Brain microvascular endothelial cell (primary cell): ENCODE results near the gene IFNA4.
"Not testable (repeated sequence)": the region's sequence is repeated elsewhere in the genome, so short reads cannot be mapped to it uniquely, and the experiment has no call there.

Source experiments
- DNase-seq: peaks from one replicate; pipeline ENCODE4 v3.0.0-alpha.2; 2020
- H3K27ac ChIP-seq: fragments of 250-450 bp; sonication (Bioruptor Pico); 2 replicates; pipeline ENCODE4 v1.5.1; 2020; ENCODE audit warnings: mild to moderate bottlenecking, moderate library complexity
- H3K27me3 ChIP-seq: fragments of 250-450 bp; sonication (Bioruptor Pico); replicated peaks from 2 replicates; pipeline ENCODE4 v1.5.1; 2020; ENCODE audit warnings: mild to moderate bottlenecking
- H3K36me3 ChIP-seq: fragments of 250-450 bp; sonication (Bioruptor Pico); replicated peaks from 2 replicates; pipeline ENCODE4 v1.5.1; 2020; ENCODE audit warnings: mild to moderate bottlenecking
- H3K4me3 ChIP-seq: 2 replicates; pipeline ENCODE4 v1.5.1; 2011; ENCODE audit warnings: low read depth, mild to moderate bottlenecking, control low read depth, low read length, moderate library complexity
- in situ Hi-C: cut with HindIII; loops from 2 replicates; pipeline ENCODE4 v1.10.0; 2017; ENCODE audit warnings: low sequenced_read_pairs, low pct_ligation_motif_present
- TF ChIP-seq, protein P1 (sequence below): IDR thresholded peaks from 2 replicates; pipeline ENCODE4 v1.5.1; 2011; ENCODE audit warnings: low read depth, mild to moderate bottlenecking, moderate library complexity, low read length, control low read depth, inconsistent platforms; ENCODE audit errors: missing control alignments

IFNA4 gene

DNA sequence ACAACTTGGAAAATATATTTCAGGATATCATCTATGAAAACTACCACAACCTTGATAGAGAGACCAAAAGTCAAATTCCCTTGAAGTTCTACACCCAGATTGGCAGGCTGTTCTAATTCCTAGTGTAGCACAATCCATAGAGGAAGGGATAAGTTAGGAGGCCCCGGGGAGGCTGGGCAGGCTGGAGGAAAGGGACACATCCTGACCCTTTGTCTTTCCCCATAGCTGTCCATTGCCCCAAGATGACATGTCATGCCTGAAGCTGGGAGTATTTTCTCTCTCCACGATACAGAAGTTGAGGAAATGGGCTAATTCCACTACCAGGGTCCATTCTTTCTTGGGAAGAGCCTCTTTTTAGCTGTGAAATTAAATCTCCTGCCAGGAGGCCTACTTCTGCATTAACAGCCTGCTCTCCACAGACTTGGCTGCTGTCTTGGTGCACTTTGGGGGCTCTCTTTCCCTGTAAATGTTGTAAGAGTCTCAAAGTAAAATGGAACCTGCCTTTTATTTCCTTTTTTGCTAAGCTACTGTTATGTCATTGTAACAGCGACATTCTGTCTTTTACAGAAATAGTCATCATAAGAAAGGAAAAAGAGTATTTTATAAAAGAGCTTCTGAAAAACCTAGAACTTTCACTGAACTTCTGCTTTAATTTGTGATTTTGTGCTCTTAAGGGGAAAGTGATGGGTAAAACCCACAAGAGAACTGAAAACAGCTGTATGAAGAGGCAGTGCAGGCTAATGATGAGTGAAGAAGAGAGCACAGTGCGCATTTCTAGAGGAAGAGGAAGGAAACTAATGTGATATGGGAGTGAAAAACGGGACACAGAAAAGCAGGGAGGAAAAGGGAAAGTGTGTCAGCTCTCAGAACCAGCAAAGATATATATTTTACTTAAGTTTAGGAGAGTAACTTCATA lies 26.3 kb upstream of the IFNA4 start:
- H3K4me3 ChIP-seq, H3K27me3 ChIP-seq, DNase-seq, in situ Hi-C loops, H3K36me3 ChIP-seq, H3K27ac ChIP-seq: not testable (repeated sequence)
- TF ChIP-seq, protein P1, sequence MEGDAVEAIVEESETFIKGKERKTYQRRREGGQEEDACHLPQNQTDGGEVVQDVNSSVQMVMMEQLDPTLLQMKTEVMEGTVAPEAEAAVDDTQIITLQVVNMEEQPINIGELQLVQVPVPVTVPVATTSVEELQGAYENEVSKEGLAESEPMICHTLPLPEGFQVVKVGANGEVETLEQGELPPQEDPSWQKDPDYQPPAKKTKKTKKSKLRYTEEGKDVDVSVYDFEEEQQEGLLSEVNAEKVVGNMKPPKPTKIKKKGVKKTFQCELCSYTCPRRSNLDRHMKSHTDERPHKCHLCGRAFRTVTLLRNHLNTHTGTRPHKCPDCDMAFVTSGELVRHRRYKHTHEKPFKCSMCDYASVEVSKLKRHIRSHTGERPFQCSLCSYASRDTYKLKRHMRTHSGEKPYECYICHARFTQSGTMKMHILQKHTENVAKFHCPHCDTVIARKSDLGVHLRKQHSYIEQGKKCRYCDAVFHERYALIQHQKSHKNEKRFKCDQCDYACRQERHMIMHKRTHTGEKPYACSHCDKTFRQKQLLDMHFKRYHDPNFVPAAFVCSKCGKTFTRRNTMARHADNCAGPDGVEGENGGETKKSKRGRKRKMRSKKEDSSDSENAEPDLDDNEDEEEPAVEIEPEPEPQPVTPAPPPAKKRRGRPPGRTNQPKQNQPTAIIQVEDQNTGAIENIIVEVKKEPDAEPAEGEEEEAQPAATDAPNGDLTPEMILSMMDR, result peak; percentile 67

DNA sequence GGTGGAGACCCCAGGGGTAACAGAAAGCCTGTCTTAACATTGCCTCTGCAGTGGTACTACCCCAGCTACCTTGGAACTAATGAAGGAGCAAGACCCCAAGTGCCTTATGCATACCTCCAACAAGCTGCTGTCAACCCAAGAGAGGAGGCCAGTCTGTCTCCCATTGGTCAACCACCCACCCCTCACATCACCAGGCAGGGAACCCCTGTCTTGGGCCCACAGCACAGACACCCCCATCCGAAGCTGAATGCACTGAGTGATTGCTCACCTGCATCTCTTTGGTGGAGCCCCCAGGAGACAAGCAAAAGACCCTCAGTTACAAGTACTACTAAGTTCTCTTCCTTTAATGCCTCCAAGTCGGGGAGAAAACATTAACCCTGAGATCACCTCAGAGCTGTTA lies 24.8 kb upstream of the IFNA4 start:
- H3K27ac ChIP-seq, H3K36me3 ChIP-seq, H3K27me3 ChIP-seq, H3K4me3 ChIP-seq, in situ Hi-C loops, DNase-seq: not testable (repeated sequence)

DNA sequence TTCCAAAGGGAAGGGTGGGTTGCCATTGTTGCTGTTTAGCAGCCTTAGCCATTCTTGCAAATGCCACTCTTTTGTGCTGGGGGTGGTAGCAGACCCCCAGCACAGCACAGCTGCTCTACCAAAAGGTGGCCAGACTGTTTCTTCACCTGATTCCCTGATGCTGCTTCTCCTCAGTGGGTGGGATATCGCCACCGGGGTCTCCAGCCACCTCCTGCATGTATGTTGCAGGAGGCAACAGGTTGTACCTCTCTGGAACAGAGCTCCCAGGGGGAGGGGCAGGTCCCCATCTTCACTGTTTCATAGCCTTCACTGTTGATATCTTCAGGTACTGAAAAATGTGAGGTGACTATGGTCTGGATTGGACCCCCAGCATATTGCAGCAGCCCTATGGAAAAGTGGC lies 23.4 kb upstream of the IFNA4 start:
- H3K27ac ChIP-seq, H3K36me3 ChIP-seq, in situ Hi-C loops, H3K4me3 ChIP-seq, H3K27me3 ChIP-seq, DNase-seq: not testable (repeated sequence)

DNA sequence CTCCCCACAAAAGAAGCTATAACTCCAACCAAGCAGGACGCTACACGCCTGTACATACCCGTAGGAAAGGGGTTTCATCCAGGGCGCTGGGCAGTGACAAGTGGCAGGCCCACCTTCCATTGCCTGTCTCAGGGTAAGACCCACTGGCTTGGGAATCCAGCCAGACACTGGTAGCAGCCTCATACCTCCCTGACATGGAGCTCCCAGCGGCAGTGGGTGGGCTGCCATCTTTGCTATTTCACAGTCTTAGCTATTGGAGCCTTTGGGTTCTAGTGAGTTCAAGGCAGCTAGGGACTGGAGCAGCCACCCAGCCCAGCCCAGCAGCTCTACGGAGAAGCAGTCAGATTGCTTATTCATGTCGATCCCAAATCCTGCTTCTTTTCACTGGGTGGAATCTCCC lies 22.9 kb upstream of the IFNA4 start:
- H3K27ac ChIP-seq, result no peak overlapping the region
- no peak overlapping the region for H3K4me3 ChIP-seq
- no peaks in the 10 kb centered on the region for H3K27me3 ChIP-seq
- no peaks in the 10 kb centered on the region for H3K36me3 ChIP-seq
- in situ Hi-C loops, result no loop called here
- DNase-seq, result no peak
- TF ChIP-seq, protein P1, result no peak

DNA sequence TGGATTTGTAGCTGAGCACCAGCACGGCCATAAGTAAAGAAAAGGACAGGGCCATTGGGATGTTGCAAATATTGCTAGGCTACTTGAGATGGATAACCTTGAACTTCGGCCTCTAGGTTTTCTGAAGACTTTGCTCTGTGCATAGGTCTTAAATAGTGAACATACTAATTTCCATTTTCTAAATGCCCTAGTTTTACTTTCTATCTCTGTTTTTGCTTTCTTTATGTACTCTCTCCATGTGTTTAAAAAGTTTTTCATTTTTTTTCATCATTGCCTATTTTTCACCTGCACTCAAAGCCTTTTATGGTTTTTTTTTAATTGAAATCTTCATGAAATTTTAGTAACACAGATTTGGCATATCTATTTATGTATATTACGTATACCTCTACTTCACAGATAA lies 19.7 kb upstream of the IFNA4 start, which contains the start of gene IFNA10:
Gene IFNA10 (minus strand): TSS at position 101 of the 400 bp plus-strand sequence. CDS start 46 bp downstream, at position 55.
- H3K36me3 ChIP-seq, DNase-seq, H3K27me3 ChIP-seq, in situ Hi-C loops, H3K27ac ChIP-seq, H3K4me3 ChIP-seq: not testable (repeated sequence)

DNA sequence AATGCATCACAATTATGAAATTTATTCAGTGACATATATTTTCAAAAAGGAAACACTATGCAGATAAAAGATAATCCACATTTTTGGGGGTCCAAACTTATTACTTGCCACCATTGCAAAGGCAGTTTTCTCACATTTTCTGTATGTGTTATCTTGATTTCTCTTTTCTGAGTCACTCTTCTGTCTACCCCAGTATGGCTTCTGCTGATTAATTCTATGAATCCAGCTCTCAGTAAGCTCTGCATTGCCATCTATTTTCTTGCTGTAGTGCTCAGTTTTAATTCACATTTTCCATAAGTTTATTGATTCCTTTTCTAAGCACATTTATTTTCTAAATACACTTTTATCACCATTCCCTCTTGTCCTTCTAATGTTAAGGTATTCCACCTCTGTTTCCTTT lies 17.8 kb upstream of the IFNA4 start:
- TF ChIP-seq, protein P1, result no peak
- H3K4me3 ChIP-seq, result no peak overlapping the region
- in situ Hi-C loops, result no loop called here

DNA sequence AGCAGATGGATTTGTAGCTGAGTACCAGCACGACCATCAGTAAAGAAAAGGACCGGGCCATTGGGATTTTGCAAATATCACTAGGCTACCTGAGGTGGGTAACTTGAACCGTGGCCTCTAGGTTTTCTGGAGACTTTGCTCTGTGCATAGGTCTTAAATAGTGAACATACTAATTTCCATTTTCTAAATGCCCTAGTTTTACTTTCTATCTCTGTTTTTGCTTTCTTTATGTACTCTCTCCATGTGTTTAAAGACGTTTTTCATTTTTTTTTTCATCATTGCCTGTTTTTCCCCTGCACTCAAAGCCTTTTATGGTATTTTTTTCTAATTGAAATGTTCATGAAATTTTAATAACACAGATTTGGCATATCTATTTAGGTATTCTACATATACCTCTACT lies 14.7 kb upstream of the IFNA4 start, which contains the start of gene IFNA7:
Gene IFNA7 (minus strand): TSS at position 101 of the 400 bp plus-strand sequence. CDS start 40 bp downstream, at position 61.
- DNase-seq, in situ Hi-C loops, H3K4me3 ChIP-seq, H3K27ac ChIP-seq, H3K36me3 ChIP-seq, H3K27me3 ChIP-seq: not testable (repeated sequence)

More for the DNA sequence above, 17.8 kb upstream of the IFNA4 start:
- Histone ChIP-seq H3K27me3 (no peaks in the 10 kb centered on the region), H3K27ac (no peak overlapping the region), H3K36me3 (no peaks in the 10 kb centered on the region)
- DNase-seq, result no peak
